ENCODE measurements around the gene MSANTD1. TPM values are rescaled to one million over a fixed set of nuclear protein-coding genes. Genes with fewer than 3 reads are reported as not detected.

The MSANTD1 gene
- total RNA-seq, 1 experiment from 2014 or later: 0.77 TPM

GRCh38 chr4:3212391-3213105 is 36.4 kb upstream of the MSANTD1 start:
- Histone ChIP-seq H3K27me3 (ENCODE audit: low read length) (no peaks in the 10 kb centered on the region), H3K9me3 (ENCODE audit: low read length) (no peaks in the 10 kb centered on the region), H3K27ac (ENCODE audit: low read length) (no peak overlapping the region), H3K36me3 (ENCODE audit: low read depth, low read length) (peaks cover 2% of the 10 kb centered on the region; the same call in 1 of the 2 replicates), H3K4me3 (ENCODE audit: low read length) (no peak overlapping the region), H3K4me2 (ENCODE audit: low read length) (no peak overlapping the region), H3K79me2 (ENCODE audit: low read length) (no peaks in the 10 kb centered on the region), H3K4me1 (ENCODE audit: insufficient read depth, low read length) (no peaks in the 10 kb centered on the region), H3K9ac (ENCODE audit: low read length) (no peak overlapping the region), H3F3A (ENCODE audit: low read length, unreplicated experiment) (no peaks in the 10 kb centered on the region), H3K9me2 (replicated peaks; ENCODE audit: low read length) (no peaks in the 10 kb centered on the region), H2AFZ (ENCODE audit: low read length) (no peak overlapping the region), H4K20me1 (ENCODE audit: low read length) (no peaks in the 10 kb centered on the region)
- TF ChIP-seq EZH2 (IDR thresholded peaks at IDR 0.05; ENCODE audit: low read length, unreplicated experiment) (no peak), EZH2phosphoT487 (IDR thresholded peaks at IDR 0.05; ENCODE audit: borderline replicate concordance, low read length) (no peak), CTCF (conservative IDR thresholded peaks at IDR 0.05; ENCODE audit: low read depth, low read length) (no peak)
- BruUV-seq (replicated peaks): no TSS peak
- ChIA-PET POLR2A (ENCODE audit: unreplicated experiment) (no interaction called here), CTCF (no interaction called here)
- ATAC-seq (no peak), DNase-seq (no peak)
- intact Hi-C loops (cut with micrococcal nuclease): no loop called here

- ATAC-seq (no peak), DNase-seq (no peak)
- intact Hi-C loops (cut with micrococcal nuclease): no loop called here
- TF ChIP-seq EZH2phosphoT487 (IDR thresholded peaks at IDR 0.05; ENCODE audit: borderline replicate concordance, low read length): no peak
- TF ChIP-seq CTCF (conservative IDR thresholded peaks at IDR 0.05; ENCODE audit: low read depth, low read length): no peak
- TF ChIP-seq EZH2 (IDR thresholded peaks at IDR 0.05; ENCODE audit: low read length, unreplicated experiment): no peak
- CTCF ChIA-PET: no interaction called here
- Histone ChIP-seq H3K9me3 (ENCODE audit: low read length) (no peaks in the 10 kb centered on the region), H4K20me1 (ENCODE audit: low read length) (no peaks in the 10 kb centered on the region), H3K9me2 (replicated peaks; ENCODE audit: low read length) (no peaks in the 10 kb centered on the region), H3K4me2 (ENCODE audit: low read length) (no peak overlapping the region), H3K27ac (ENCODE audit: low read length) (no peak overlapping the region), H3F3A (ENCODE audit: low read length, unreplicated experiment) (no peaks in the 10 kb centered on the region), H3K4me3 (ENCODE audit: low read length) (no peak overlapping the region), H2AFZ (ENCODE audit: low read length) (no peak overlapping the region), H3K9ac (ENCODE audit: low read length) (no peak overlapping the region), H3K79me2 (ENCODE audit: low read length) (no peaks in the 10 kb centered on the region), H3K27me3 (ENCODE audit: low read length) (no peaks in the 10 kb centered on the region), H3K36me3 (ENCODE audit: low read depth, low read length) (no peaks in the 10 kb centered on the region; the same call in 1 of the 2 replicates), H3K4me1 (ENCODE audit: insufficient read depth, low read length) (no peaks in the 10 kb centered on the region)
- POLR2A ChIA-PET (ENCODE audit: unreplicated experiment): no interaction called here
- BruUV-seq (replicated peaks): no TSS peak
These were observed 35.9 kb upstream of the MSANTD1 start for GRCh38 chr4:3213106-3213425.

GRCh38 chr4:3213661-3214250 is 35.2 kb upstream of the MSANTD1 start:
- BruUV-seq (replicated peaks): no TSS peak
- Histone ChIP-seq H4K20me1 (ENCODE audit: low read length) (no peaks in the 10 kb centered on the region), H3K9ac (ENCODE audit: low read length) (no peak overlapping the region), H3K4me1 (ENCODE audit: insufficient read depth, low read length) (no peaks in the 10 kb centered on the region), H3K27ac (ENCODE audit: low read length) (no peak overlapping the region), H3K4me3 (ENCODE audit: low read length) (no peak overlapping the region), H3K9me3 (ENCODE audit: low read length) (no peaks in the 10 kb centered on the region), H3K79me2 (ENCODE audit: low read length) (no peaks in the 10 kb centered on the region), H3K36me3 (ENCODE audit: low read depth, low read length) (no peaks in the 10 kb centered on the region; the same call in 1 of the 2 replicates), H3K9me2 (replicated peaks; ENCODE audit: low read length) (no peaks in the 10 kb centered on the region), H2AFZ (ENCODE audit: low read length) (no peak overlapping the region), H3K27me3 (ENCODE audit: low read length) (no peaks in the 10 kb centered on the region), H3F3A (ENCODE audit: low read length, unreplicated experiment) (no peaks in the 10 kb centered on the region), H3K4me2 (ENCODE audit: low read length) (no peak overlapping the region)
- TF ChIP-seq EZH2 (IDR thresholded peaks at IDR 0.05; ENCODE audit: low read length, unreplicated experiment): no peak
- TF ChIP-seq EZH2phosphoT487 (IDR thresholded peaks at IDR 0.05; ENCODE audit: borderline replicate concordance, low read length): no peak
- TF ChIP-seq CTCF (conservative IDR thresholded peaks at IDR 0.05; ENCODE audit: low read depth, low read length): no peak
- DNase-seq: no peak
- no peak for ATAC-seq
- CTCF ChIA-PET: no interaction called here
- intact Hi-C loops (cut with micrococcal nuclease): no loop called here
- POLR2A ChIA-PET (ENCODE audit: unreplicated experiment): no interaction called here

All from PC-3 (cell line).